ENCODE measurements around the gene WDR88.

- TF ChIP-seq POLR2A (IDR thresholded peaks at IDR 0.05; ENCODE audit: low read depth, low read length) (no peak), TAF1 (IDR thresholded peaks at IDR 0.05; ENCODE audit: low read depth, low read length) (no peak), POLR2AphosphoS5 (IDR thresholded peaks at IDR 0.05; ENCODE audit: low read depth, low read length) (no peak), SPI1 (IDR thresholded peaks at IDR 0.05; ENCODE audit: low read depth, low read length) (no peak)
Observed at GRCh38 chr19:33147538-33147937, 15.6 kb downstream of the WDR88 start.

Measured in GM12891 (cell line).